Natural killer cell (primary cell): Measurements from ENCODE around the gene TADA2A. TPM values are rescaled to one million over a fixed set of nuclear protein-coding genes. Genes with fewer than 3 reads are reported as not detected.

Experiments used
- ATAC-seq, 3 donors: fragments of 150-1000 bp in 2 of 3; fragments of 200-7000 bp in 1 of 3; cut with Tn5 transposase; 1 replicate in 1 of 3; 2 replicates in 2 of 3; pipeline ENCODE4 v1.10.0; 2021; ENCODE audit warnings: mild to moderate bottlenecking in 2 of 3, moderate library complexity in 2 of 3
- DNase-seq, 2 donors: peaks; one replicate each; pipeline versions ENCODE4 v3.0.0 to v3.0.0-alpha.2; 2013 to 2021; ENCODE audit warnings: mixed read lengths in 1 of 2
- H3K27ac ChIP-seq: one replicate; pipeline ENCODE4 v1.5.1; 2013; ENCODE audit warnings: mild to moderate bottlenecking, low read length
- H3K27me3 ChIP-seq: one replicate; pipeline ENCODE4 v1.6.1; 2013; ENCODE audit warnings: low read length; ENCODE audit not compliant: control insufficient read depth, insufficient read depth
- H3K36me3 ChIP-seq: one replicate; pipeline ENCODE4 v1.6.1; 2013; ENCODE audit warnings: low read length; ENCODE audit not compliant: control insufficient read depth, insufficient read depth
- H3K4me1 ChIP-seq: one replicate; pipeline ENCODE4 v1.6.1; 2013; ENCODE audit warnings: low read length; ENCODE audit not compliant: control insufficient read depth, insufficient read depth
- H3K4me3 ChIP-seq: one replicate; pipeline ENCODE4 v1.5.1; 2013; ENCODE audit warnings: low read length
- H3K9me3 ChIP-seq: one replicate; pipeline ENCODE4 v1.6.1; 2013; ENCODE audit warnings: low read length; ENCODE audit not compliant: control insufficient read depth, insufficient read depth
- H3K27ac Mint-ChIP-seq, 2 donors: one replicate each; pipeline ENCODE4 v1.8.0; 2022; ENCODE audit warnings: mild to moderate bottlenecking in 2 of 2, mixed read lengths in 2 of 2, moderate library complexity in 1 of 2
- H3K27me3 Mint-ChIP-seq, 2 donors: one replicate each; pipeline ENCODE4 v1.8.0; 2022; ENCODE audit warnings: low read depth in 2 of 2, mixed read lengths in 2 of 2
- H3K36me3 Mint-ChIP-seq: one replicate; pipeline ENCODE4 v1.8.0; 2022; ENCODE audit warnings: mixed read lengths
- H3K4me1 Mint-ChIP-seq, 2 donors: one replicate each; pipeline ENCODE4 v1.8.0; 2022; ENCODE audit warnings: mixed read lengths in 2 of 2
- H3K4me3 Mint-ChIP-seq: one replicate; pipeline ENCODE4 v1.8.0; 2022; ENCODE audit warnings: mild to moderate bottlenecking, moderate library complexity, mixed read lengths
- H3K9me3 Mint-ChIP-seq, 2 donors: one replicate each; pipeline ENCODE4 v1.8.0; 2022; ENCODE audit warnings: mixed read lengths in 2 of 2
- CTCF ChIP-seq: fragments of 200-600 bp; IDR thresholded peaks from one replicate; pipeline ENCODE4 v1.8.0; 2022; ENCODE audit warnings: antibody characterized with exemption
- WGBS: methylation state at CpG from one replicate; pipeline ENCODE4 v1.1.7; 2013; ENCODE audit warnings: missing lambda C conversion rate; ENCODE audit not compliant: insufficient coverage; 5-methylcytosine and 5-hydroxymethylcytosine counted together
- intact Hi-C: fragments of 100-400 bp; cut with micrococcal nuclease; formaldehyde crosslinking; loops from one replicate; pipeline ENCODE4 v1.14.2; 2022
- total RNA-seq, 4 donors: library from RNA; stranded (reverse); fragments of 120-200 nt in 1 of 4; gene quantifications; one replicate each; pipeline versions ENCODE4 v1.2.3 to v1.2.4, GENCODE V29; 2013 to 2022

TADA2A gene
- total RNA-seq, 3 donors from 2014 or later (not counting 1 experiment from before 2014, with no cell fraction given) = 14.8 to 28.1 (median 26.7) TPM

- H3K27ac ChIP-seq = no peak overlapping the region
- Mint-ChIP-seq H3K36me3 (peaks cover 25% of the 10 kb centered on the region), H3K4me3 (no peak overlapping the region), H3K9me3 (no peaks in the 10 kb centered on the region), H3K27me3 (no peaks in the 10 kb centered on the region), H3K27ac (peak overlapping the region; percentile 55 to 64), H3K4me1 (peaks cover 23 to 32% of the 10 kb centered on the region in 2 donors)
- intact Hi-C loops = no loop called here
- DNase-seq (no peak), ATAC-seq (no peak)
- 89% methylated on average over 8 of the region's 8 CpGs for WGBS
- peaks cover 4% of the 10 kb centered on the region for H3K4me1 ChIP-seq
- no peak for TF ChIP-seq CTCF
- no peaks in the 10 kb centered on the region for H3K27me3 ChIP-seq
- H3K4me3 ChIP-seq = no peak overlapping the region
- H3K36me3 ChIP-seq = peaks cover 69% of the 10 kb centered on the region
- no peaks in the 10 kb centered on the region for H3K9me3 ChIP-seq
Observed at GRCh38 chr17:37518826-37519225, 112.1 kb downstream of the TADA2A start.

GRCh38 chr17:37519251-37519985 is 112.7 kb downstream of the TADA2A start:
- no peak for TF ChIP-seq CTCF
- Histone ChIP-seq H3K4me3 (no peak overlapping the region), H3K4me1 (peaks cover 4% of the 10 kb centered on the region), H3K9me3 (no peaks in the 10 kb centered on the region), H3K36me3 (peaks cover 71% of the 10 kb centered on the region), H3K27me3 (no peaks in the 10 kb centered on the region), H3K27ac (no peak overlapping the region)
- intact Hi-C loops = no loop called here
- DNase-seq (no peak), ATAC-seq (no peak)
- peak overlapping the region; percentile 55 to 64 for H3K27ac Mint-ChIP-seq
- H3K9me3 Mint-ChIP-seq = no peaks in the 10 kb centered on the region
- H3K27me3 Mint-ChIP-seq = no peaks in the 10 kb centered on the region
- H3K4me1 Mint-ChIP-seq = peaks cover 26 to 32% of the 10 kb centered on the region in 2 donors
- WGBS = 68% methylated on average over 5 of the region's 5 CpGs
- H3K4me3 Mint-ChIP-seq = no peak overlapping the region
- H3K36me3 Mint-ChIP-seq = peaks cover 25% of the 10 kb centered on the region

GRCh38 chr17:37520174-37520573 is 113.5 kb downstream of the TADA2A start:
- TF ChIP-seq CTCF = no peak
- H3K27me3 Mint-ChIP-seq = no peaks in the 10 kb centered on the region
- DNase-seq (no peak), ATAC-seq (no peak)
- Histone ChIP-seq H3K27me3 (no peaks in the 10 kb centered on the region), H3K27ac (no peak overlapping the region), H3K9me3 (no peaks in the 10 kb centered on the region), H3K36me3 (peaks cover 70% of the 10 kb centered on the region), H3K4me1 (peaks cover 4% of the 10 kb centered on the region), H3K4me3 (no peak overlapping the region)
- peak overlapping the region; percentile 55 to 64 for H3K27ac Mint-ChIP-seq
- H3K9me3 Mint-ChIP-seq = no peaks in the 10 kb centered on the region
- intact Hi-C loops = no loop called here
- peaks cover 29 to 32% of the 10 kb centered on the region in 2 donors for H3K4me1 Mint-ChIP-seq
- 91% methylated on average over 8 of the region's 8 CpGs for WGBS
- H3K4me3 Mint-ChIP-seq = no peak overlapping the region
- peaks cover 25% of the 10 kb centered on the region for H3K36me3 Mint-ChIP-seq

GRCh38 chr17:37521821-37522220 is 115.1 kb downstream of the TADA2A start:
- Histone ChIP-seq H3K4me3 (no peak overlapping the region), H3K27ac (no peak overlapping the region), H3K36me3 (peaks cover 67% of the 10 kb centered on the region), H3K9me3 (no peaks in the 10 kb centered on the region), H3K4me1 (peaks cover 4% of the 10 kb centered on the region), H3K27me3 (no peaks in the 10 kb centered on the region)
- peak overlapping the region in 1 of 2 donors; percentile 71 for H3K27ac Mint-ChIP-seq
- DNase-seq = no peak
- 92% methylated on average over 5 of the region's 5 CpGs for WGBS
- H3K4me1 Mint-ChIP-seq = peaks cover 35 to 38% of the 10 kb centered on the region in 2 donors
- no peaks in the 10 kb centered on the region for H3K9me3 Mint-ChIP-seq
- ATAC-seq = no peak
- TF ChIP-seq CTCF = no peak
- intact Hi-C loops = no loop called here
- H3K36me3 Mint-ChIP-seq = peaks cover 25% of the 10 kb centered on the region
- H3K4me3 Mint-ChIP-seq = no peak overlapping the region
- H3K27me3 Mint-ChIP-seq = no peaks in the 10 kb centered on the region
